Measurements from ENCODE around the gene NAPSA. TPM values are rescaled to one million over a fixed set of nuclear protein-coding genes. Genes with fewer than 3 reads are reported as not detected.

Gene NAPSA
- total RNA-seq, 2 donors from 2014 or later = 1.8 to 2.3 TPM

DNA sequence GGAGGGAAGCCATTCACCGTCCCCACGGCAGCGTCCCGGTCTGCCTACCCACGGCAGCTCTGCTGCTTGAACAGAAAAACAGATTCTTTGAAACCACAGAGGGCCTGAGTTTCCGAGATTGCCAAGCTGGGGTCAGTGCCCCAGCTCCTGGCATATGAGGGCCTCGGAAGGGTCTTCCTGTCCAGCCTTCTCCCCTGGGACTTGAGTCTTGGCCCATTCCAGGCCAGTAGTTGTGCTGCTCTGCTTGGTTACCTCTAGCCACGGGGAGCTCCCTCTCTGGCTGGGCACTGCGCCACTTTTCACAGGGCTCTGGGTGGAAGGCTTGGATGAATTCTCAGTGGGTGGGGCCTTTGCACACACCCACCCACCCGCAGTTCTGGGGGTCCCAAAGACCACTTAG, 44.7 kb upstream of the NAPSA start:
- no peak overlapping the region for H3K4me3 ChIP-seq
- intact Hi-C loops (cut with DNase I) = no loop called here
- DNase-seq = no peak
- H3K27me3 ChIP-seq = no peaks in the 10 kb centered on the region
- no peak for TF ChIP-seq POLR2A (IDR thresholded peaks at IDR 0.05)
- TF ChIP-seq, protein P1, sequence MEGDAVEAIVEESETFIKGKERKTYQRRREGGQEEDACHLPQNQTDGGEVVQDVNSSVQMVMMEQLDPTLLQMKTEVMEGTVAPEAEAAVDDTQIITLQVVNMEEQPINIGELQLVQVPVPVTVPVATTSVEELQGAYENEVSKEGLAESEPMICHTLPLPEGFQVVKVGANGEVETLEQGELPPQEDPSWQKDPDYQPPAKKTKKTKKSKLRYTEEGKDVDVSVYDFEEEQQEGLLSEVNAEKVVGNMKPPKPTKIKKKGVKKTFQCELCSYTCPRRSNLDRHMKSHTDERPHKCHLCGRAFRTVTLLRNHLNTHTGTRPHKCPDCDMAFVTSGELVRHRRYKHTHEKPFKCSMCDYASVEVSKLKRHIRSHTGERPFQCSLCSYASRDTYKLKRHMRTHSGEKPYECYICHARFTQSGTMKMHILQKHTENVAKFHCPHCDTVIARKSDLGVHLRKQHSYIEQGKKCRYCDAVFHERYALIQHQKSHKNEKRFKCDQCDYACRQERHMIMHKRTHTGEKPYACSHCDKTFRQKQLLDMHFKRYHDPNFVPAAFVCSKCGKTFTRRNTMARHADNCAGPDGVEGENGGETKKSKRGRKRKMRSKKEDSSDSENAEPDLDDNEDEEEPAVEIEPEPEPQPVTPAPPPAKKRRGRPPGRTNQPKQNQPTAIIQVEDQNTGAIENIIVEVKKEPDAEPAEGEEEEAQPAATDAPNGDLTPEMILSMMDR (IDR thresholded peaks at IDR 0.05) = no peak
- H3K4me1 ChIP-seq = no peaks in the 10 kb centered on the region
- no peaks in the 10 kb centered on the region for H3K36me3 ChIP-seq (replicated peaks in 1 of 2; ENCODE audit: insufficient read depth in 1 of 2, low read depth in 2 of 2)
- no peak overlapping the region for H3K27ac ChIP-seq
- WGBS, 2 donors = 85 to 88% methylated on average over 5 to 10 of the region's 10 CpGs
- ATAC-seq = no peak
- no peaks in the 10 kb centered on the region for H3K9me3 ChIP-seq

DNA sequence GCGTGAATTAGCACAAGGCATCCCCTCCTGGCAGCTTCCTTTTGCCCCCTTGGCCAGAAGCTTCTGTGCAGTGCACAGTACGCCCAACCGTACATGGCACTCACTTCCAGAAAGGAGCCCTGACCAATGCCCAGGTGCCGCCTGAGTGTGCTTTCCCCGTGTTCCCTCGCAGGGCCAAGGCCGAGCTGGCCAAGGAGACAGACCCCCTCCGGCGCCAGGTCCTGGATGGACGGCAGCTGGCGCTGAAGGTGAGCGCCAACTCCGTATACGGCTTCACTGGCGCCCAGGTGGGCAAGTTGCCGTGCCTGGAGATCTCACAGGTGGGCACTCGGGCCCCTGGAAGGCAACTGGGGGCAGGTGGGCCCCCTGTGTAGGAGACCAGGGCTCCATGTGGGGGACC, 43.9 kb upstream of the NAPSA start:
- intact Hi-C loops (cut with DNase I) = no loop called here
- TF ChIP-seq, protein P1 (IDR thresholded peaks at IDR 0.05) = no peak
- no peak for TF ChIP-seq POLR2A (IDR thresholded peaks at IDR 0.05)
- DNase-seq (no peak), ATAC-seq (no peak)
- no peaks in the 10 kb centered on the region for H3K9me3 ChIP-seq
- H3K27me3 ChIP-seq = no peaks in the 10 kb centered on the region
- H3K27ac ChIP-seq = no peak overlapping the region
- no peaks in the 10 kb centered on the region for H3K36me3 ChIP-seq (replicated peaks in 1 of 2; ENCODE audit: insufficient read depth in 1 of 2, low read depth in 2 of 2)
- no peak overlapping the region for H3K4me3 ChIP-seq
- WGBS, 2 donors = 89% methylated on average over 12 of the region's 17 CpGs; no CpG with 5 or more reads in 1 of the 2 donors
- H3K4me1 ChIP-seq = no peaks in the 10 kb centered on the region

DNA sequence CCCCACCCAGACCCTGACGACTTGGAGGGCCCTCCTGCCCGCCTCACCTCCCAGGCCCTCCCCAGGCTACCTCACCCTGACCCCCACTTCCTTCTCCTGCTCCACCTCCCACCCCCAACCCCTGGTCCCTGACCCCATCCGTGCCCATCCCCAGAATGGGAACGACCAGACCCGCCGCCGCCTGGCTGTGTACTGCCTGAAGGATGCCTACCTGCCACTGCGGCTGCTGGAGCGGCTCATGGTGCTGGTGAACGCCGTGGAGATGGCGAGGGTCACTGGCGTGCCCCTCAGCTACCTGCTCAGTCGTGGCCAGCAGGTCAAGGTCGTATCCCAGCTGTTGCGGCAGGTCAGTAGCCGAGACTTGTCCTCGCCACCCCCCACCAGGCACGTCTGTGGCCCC, 41.4 kb upstream of the NAPSA start:
- intact Hi-C loops (cut with DNase I) = no loop called here
- ATAC-seq = no peak
- Histone ChIP-seq H3K4me1 (no peaks in the 10 kb centered on the region), H3K9me3 (no peaks in the 10 kb centered on the region), H3K27me3 (no peaks in the 10 kb centered on the region), H3K36me3 (replicated peaks in 1 of 2; ENCODE audit: insufficient read depth in 1 of 2, low read depth in 2 of 2) (no peaks in the 10 kb centered on the region), H3K4me3 (no peak overlapping the region), H3K27ac (no peak overlapping the region)
- 88 to 89% methylated on average over 2 to 19 of the region's 19 CpGs for WGBS, 2 donors
- TF ChIP-seq, protein P1 (IDR thresholded peaks at IDR 0.05) = no peak
- no peak for TF ChIP-seq POLR2A (IDR thresholded peaks at IDR 0.05)
- DNase-seq = no peak

DNA sequence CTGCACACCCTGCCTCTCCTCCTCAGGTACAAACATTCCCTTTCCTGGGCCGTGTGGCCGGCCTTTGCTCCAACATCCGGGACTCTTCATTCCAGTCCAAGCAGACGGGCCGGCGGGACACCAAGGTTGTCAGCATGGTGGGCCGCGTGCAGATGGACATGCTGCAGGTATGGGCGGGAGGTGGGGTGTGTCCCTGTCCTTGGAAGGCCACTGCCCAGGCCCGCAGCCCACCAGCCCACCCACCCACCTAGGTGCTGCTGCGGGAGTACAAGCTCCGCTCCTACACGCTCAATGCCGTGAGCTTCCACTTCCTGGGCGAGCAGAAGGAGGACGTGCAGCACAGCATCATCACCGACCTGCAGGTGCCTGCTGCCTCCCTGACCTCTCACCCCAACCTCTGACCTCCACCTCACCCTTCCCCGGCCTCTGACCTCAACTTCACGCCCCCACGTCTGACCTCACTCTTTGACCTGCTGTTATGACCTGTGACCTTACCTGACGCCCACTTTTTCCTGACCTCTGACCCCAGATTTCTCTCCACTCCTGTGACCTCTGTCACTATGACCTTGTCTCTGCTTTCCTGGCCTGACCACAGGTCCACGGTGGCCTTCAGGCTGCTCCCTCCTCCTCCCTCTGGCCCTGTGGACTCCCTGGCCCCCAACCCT, 40.8 kb upstream of the NAPSA start:
- ATAC-seq = no peak
- intact Hi-C loops (cut with DNase I) = no loop called here
- Histone ChIP-seq H3K36me3 (replicated peaks in 1 of 2; ENCODE audit: insufficient read depth in 1 of 2, low read depth in 2 of 2) (no peaks in the 10 kb centered on the region), H3K4me1 (no peaks in the 10 kb centered on the region), H3K4me3 (no peak overlapping the region), H3K27ac (no peak overlapping the region), H3K27me3 (no peaks in the 10 kb centered on the region), H3K9me3 (no peaks in the 10 kb centered on the region)
- TF ChIP-seq POLR2A (IDR thresholded peaks at IDR 0.05) = no peak
- TF ChIP-seq, protein P1 (IDR thresholded peaks at IDR 0.05) = no peak
- 87 to 88% methylated on average over 11 to 20 of the region's 22 CpGs for WGBS, 2 donors
- no peak for DNase-seq
